Measurements from ENCODE around the gene RNF144A. TPM values are rescaled to one million over a fixed set of nuclear protein-coding genes. Genes with fewer than 3 reads are reported as not detected.

The RNF144A gene
- total RNA-seq, 1 experiment from 2014 or later: 9.5 TPM

- ATAC-seq: no peak
- Histone ChIP-seq H3K79me2 (ENCODE audit: low read length) (no peaks in the 10 kb centered on the region), H3K4me1 (ENCODE audit: insufficient read depth, low read length) (no peaks in the 10 kb centered on the region), H4K20me1 (ENCODE audit: low read length) (no peaks in the 10 kb centered on the region), H3K9me2 (replicated peaks; ENCODE audit: low read length) (no peaks in the 10 kb centered on the region), H3K36me3 (ENCODE audit: low read depth, low read length) (no peaks in the 10 kb centered on the region), H3K4me2 (ENCODE audit: low read length) (no peak overlapping the region), H3K9ac (ENCODE audit: low read length) (no peak overlapping the region), H3K27ac (ENCODE audit: low read length) (no peak overlapping the region), H3F3A (ENCODE audit: low read length, unreplicated experiment) (no peaks in the 10 kb centered on the region), H3K4me3 (ENCODE audit: low read length) (no peak overlapping the region), H3K27me3 (ENCODE audit: low read length) (no peaks in the 10 kb centered on the region), H2AFZ (ENCODE audit: low read length) (no peak overlapping the region), H3K9me3 (ENCODE audit: low read length) (no peaks in the 10 kb centered on the region)
- no peak for DNase-seq
- intact Hi-C loops (cut with micrococcal nuclease): no loop called here
- no peak for TF ChIP-seq EZH2phosphoT487 (IDR thresholded peaks at IDR 0.05; ENCODE audit: borderline replicate concordance, low read length)
- TF ChIP-seq CTCF (conservative IDR thresholded peaks at IDR 0.05; ENCODE audit: low read depth, low read length): no peak
- no peak for TF ChIP-seq EZH2 (IDR thresholded peaks at IDR 0.05; ENCODE audit: low read length, unreplicated experiment)
- ChIA-PET POLR2A (ENCODE audit: unreplicated experiment) (no interaction called here), CTCF (no interaction called here)
- no TSS peak for BruUV-seq (replicated peaks)
Observed at GRCh38 chr2:7060631-7061449, 143.6 kb downstream of the RNF144A start.

- no peaks in the 10 kb centered on the region for H4K20me1 ChIP-seq (ENCODE audit: low read length)
- H3K9me3 ChIP-seq (ENCODE audit: low read length): no peaks in the 10 kb centered on the region
- H3K79me2 ChIP-seq (ENCODE audit: low read length): no peaks in the 10 kb centered on the region
- no peaks in the 10 kb centered on the region for H3K9me2 ChIP-seq (replicated peaks; ENCODE audit: low read length)
- no peak overlapping the region for H3K27ac ChIP-seq (ENCODE audit: low read length)
- H2AFZ ChIP-seq (ENCODE audit: low read length): no peak overlapping the region
- no peak for ATAC-seq
- H3K4me1 ChIP-seq (ENCODE audit: insufficient read depth, low read length): no peaks in the 10 kb centered on the region
- H3K4me2 ChIP-seq (ENCODE audit: low read length): no peak overlapping the region
- H3K36me3 ChIP-seq (ENCODE audit: low read depth, low read length): no peaks in the 10 kb centered on the region
- H3K4me3 ChIP-seq (ENCODE audit: low read length): no peak overlapping the region
- TF ChIP-seq EZH2 (IDR thresholded peaks at IDR 0.05; ENCODE audit: low read length, unreplicated experiment): no peak
- no TSS peak for BruUV-seq (replicated peaks)
- POLR2A ChIA-PET (ENCODE audit: unreplicated experiment): no interaction called here
- no peaks in the 10 kb centered on the region for H3K27me3 ChIP-seq (ENCODE audit: low read length)
- no peak for DNase-seq
- CTCF ChIA-PET: no interaction called here
- H3K9ac ChIP-seq (ENCODE audit: low read length): no peak overlapping the region
- no peaks in the 10 kb centered on the region for H3F3A ChIP-seq (ENCODE audit: low read length, unreplicated experiment)
- intact Hi-C loops (cut with micrococcal nuclease): no loop called here
Observed at GRCh38 chr2:7061450-7061789, 144.2 kb downstream of the RNF144A start.

- ATAC-seq (no peak), DNase-seq (no peak)
- ChIA-PET CTCF (no interaction called here), POLR2A (ENCODE audit: unreplicated experiment) (no interaction called here)
- Histone ChIP-seq H3K79me2 (ENCODE audit: low read length) (no peaks in the 10 kb centered on the region), H3F3A (ENCODE audit: low read length, unreplicated experiment) (no peaks in the 10 kb centered on the region), H3K9me2 (replicated peaks; ENCODE audit: low read length) (no peaks in the 10 kb centered on the region), H3K9me3 (ENCODE audit: low read length) (no peaks in the 10 kb centered on the region), H3K4me1 (ENCODE audit: insufficient read depth, low read length) (no peaks in the 10 kb centered on the region), H3K4me3 (ENCODE audit: low read length) (no peak overlapping the region), H3K36me3 (ENCODE audit: low read depth, low read length) (no peaks in the 10 kb centered on the region), H3K27me3 (ENCODE audit: low read length) (no peaks in the 10 kb centered on the region), H3K4me2 (ENCODE audit: low read length) (no peak overlapping the region), H4K20me1 (ENCODE audit: low read length) (no peaks in the 10 kb centered on the region), H3K27ac (ENCODE audit: low read length) (no peak overlapping the region), H3K9ac (ENCODE audit: low read length) (no peak overlapping the region), H2AFZ (ENCODE audit: low read length) (no peak overlapping the region)
- TF ChIP-seq EZH2phosphoT487 (IDR thresholded peaks at IDR 0.05; ENCODE audit: borderline replicate concordance, low read length): no peak
- TF ChIP-seq EZH2 (IDR thresholded peaks at IDR 0.05; ENCODE audit: low read length, unreplicated experiment): no peak
- TF ChIP-seq CTCF (conservative IDR thresholded peaks at IDR 0.05; ENCODE audit: low read depth, low read length): no peak
- BruUV-seq (replicated peaks): no TSS peak
- intact Hi-C loops (cut with micrococcal nuclease): no loop called here
Observed at GRCh38 chr2:7061921-7062320, 144.7 kb downstream of the RNF144A start.
